Muscle layer of duodenum (tissue), 2 donors: ENCODE results near the gene XCL1.
"Not testable (repeated sequence)": the region's sequence is repeated elsewhere in the genome, so short reads cannot be mapped to it uniquely, and the experiment has no call there.

ENCODE experiments used
- H3K27ac ChIP-seq: one replicate; pipeline ENCODE4 v1.7.0; 2013; ENCODE audit warnings: mild to moderate bottlenecking, low read length
- H3K27me3 ChIP-seq: one replicate; pipeline ENCODE4 v1.7.0; 2013; ENCODE audit warnings: low read depth, mild to moderate bottlenecking, control low read depth, low read length
- H3K36me3 ChIP-seq, 2 donors: one replicate each; pipeline ENCODE4 v1.7.0; 2013; ENCODE audit warnings: low read length in 2 of 2, control low read depth in 1 of 2, mild to moderate bottlenecking in 1 of 2; ENCODE audit not compliant: insufficient read depth in 2 of 2, control insufficient read depth in 1 of 2
- H3K4me1 ChIP-seq, 2 donors: one replicate each; pipeline ENCODE4 v1.7.0; 2013; ENCODE audit warnings: low read length in 2 of 2, mild to moderate bottlenecking in 2 of 2, control low read depth in 1 of 2, moderate library complexity in 1 of 2; ENCODE audit not compliant: insufficient read depth in 2 of 2, control insufficient read depth in 1 of 2
- H3K4me3 ChIP-seq, 2 donors: one replicate each; pipeline ENCODE4 v1.7.0; 2013; ENCODE audit warnings: low read length in 2 of 2, low read depth in 1 of 2, mild to moderate bottlenecking in 1 of 2
- H3K9me3 ChIP-seq, 2 donors: one replicate each; pipeline ENCODE4 v1.7.0; 2013; ENCODE audit warnings: low read length in 2 of 2, control low read depth in 1 of 2, mild to moderate bottlenecking in 1 of 2; ENCODE audit not compliant: control insufficient read depth in 1 of 2
- donor health status: healthy.

Gene XCL1

GRCh38 chr1:168570652-168571051 lies 5.8 kb upstream of the XCL1 start:
- Histone ChIP-seq H3K4me1 (no peaks in the 10 kb centered on the region), H3K36me3 (no peaks in the 10 kb centered on the region), H3K4me3 (no peak overlapping the region), H3K27me3 (no peaks in the 10 kb centered on the region), H3K27ac (no peak overlapping the region), H3K9me3 (no peaks in the 10 kb centered on the region)

DNA sequence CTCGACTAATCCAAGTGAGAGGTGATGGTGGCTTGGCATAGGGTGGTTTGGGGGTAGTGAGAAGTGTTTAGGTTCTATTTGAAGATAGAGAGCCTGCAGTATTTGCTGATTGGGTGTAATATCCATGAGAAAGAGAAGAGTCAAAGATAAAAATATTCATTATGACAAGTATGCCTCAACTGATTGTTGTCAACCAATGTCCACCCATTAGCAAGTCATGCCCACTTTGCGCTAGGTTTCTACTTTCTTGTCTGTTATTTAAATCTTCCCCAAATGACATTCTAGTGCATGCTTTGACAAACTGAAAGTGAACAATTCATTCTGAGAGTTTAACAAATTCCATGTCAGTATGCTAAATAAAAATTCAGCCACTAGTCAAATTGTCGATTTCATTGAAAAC lies 3.8 kb upstream of the XCL1 start:
- Histone ChIP-seq H3K4me3 (no peak overlapping the region), H3K36me3 (no peaks in the 10 kb centered on the region), H3K27me3 (no peaks in the 10 kb centered on the region), H3K9me3 (no peaks in the 10 kb centered on the region), H3K4me1 (no peaks in the 10 kb centered on the region), H3K27ac (no peak overlapping the region)

- H3K27ac ChIP-seq, H3K4me3 ChIP-seq, H3K27me3 ChIP-seq, H3K36me3 ChIP-seq, H3K4me1 ChIP-seq, H3K9me3 ChIP-seq: not testable (repeated sequence)
Measured at GRCh38 chr1:168574234-168574633, 2.2 kb upstream of the XCL1 start.

- H3K36me3 ChIP-seq, H3K27ac ChIP-seq, H3K9me3 ChIP-seq, H3K27me3 ChIP-seq, H3K4me1 ChIP-seq, H3K4me3 ChIP-seq: not testable (repeated sequence)
Measured at GRCh38 chr1:168578531-168579185, 2.3 kb downstream of the XCL1 start.

DNA sequence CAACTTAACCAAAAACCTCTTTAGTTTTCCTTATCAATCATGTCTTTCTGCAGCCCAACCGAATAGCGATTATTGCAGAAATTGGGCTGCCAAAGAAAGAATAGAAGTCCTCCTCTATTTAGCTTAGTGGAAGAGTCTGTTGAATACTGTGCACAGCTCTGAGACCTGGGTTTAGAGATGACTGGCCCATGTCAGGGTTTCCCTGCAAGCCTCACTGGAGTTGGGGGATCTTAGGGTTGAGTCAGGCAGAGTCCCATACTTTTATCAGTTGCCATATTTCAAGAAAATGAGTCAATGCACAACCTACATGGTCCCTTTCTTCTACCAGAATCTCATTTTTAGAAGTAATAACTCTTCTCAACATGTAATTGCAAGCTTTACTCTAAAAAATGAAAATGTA lies 3.9 kb downstream of the XCL1 start:
- H3K27ac ChIP-seq, H3K9me3 ChIP-seq, H3K4me1 ChIP-seq, H3K36me3 ChIP-seq, H3K27me3 ChIP-seq, H3K4me3 ChIP-seq: not testable (repeated sequence)

DNA sequence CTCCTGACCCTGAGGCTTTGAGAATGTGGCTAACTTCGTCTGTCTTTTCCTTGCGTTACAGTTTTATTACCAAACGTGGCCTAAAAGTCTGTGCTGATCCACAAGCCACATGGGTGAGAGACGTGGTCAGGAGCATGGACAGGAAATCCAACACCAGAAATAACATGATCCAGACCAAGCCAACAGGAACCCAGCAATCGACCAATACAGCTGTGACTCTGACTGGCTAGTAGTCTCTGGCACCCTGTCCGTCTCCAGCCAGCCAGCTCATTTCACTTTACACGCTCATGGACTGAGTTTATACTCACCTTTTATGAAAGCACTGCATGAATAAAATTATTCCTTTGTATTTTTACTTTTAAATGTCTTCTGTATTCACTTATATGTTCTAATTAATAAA lies 4.6 kb downstream of the XCL1 start:
- not testable (repeated sequence) for H3K4me1 ChIP-seq, H3K36me3 ChIP-seq, H3K27me3 ChIP-seq, H3K9me3 ChIP-seq, H3K27ac ChIP-seq, H3K4me3 ChIP-seq

DNA sequence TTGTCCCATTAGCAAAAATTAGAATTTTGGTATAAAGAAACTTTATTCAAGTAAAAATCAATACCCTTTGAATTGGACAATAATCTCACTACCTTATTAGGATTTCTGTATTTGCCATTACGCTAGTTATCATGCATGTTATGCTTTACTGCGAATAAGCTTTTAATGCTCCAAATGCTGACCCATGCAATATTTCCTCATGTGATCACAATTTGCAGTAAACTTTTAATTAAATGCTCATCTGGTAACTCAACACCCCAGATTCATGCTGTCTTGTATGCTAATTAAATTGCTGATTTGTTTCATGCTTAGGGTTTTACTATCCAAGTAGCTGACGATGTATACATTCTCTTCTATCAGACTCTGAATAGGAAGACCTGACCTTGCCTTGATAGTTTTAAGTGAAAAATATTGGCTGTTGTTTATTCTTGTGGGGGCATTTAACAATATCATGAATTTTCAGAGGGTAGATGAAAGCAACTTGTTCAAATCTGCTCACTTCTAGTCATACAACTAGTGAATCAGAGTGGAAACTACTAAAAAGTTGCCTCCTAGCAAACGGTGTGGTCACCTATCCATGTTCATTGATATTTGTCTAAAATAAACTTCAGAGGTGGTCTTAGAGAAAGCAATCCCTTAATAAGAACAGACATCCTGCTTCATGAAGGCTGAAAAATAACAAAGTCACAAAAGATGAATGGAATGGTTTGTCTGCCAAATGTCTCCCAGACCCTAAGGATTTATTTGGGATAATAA lies 5.6 kb downstream of the XCL1 start:
- no peak overlapping the region for H3K27ac ChIP-seq
- H3K9me3 ChIP-seq = no peaks in the 10 kb centered on the region
- peaks cover 0 to 9% of the 10 kb centered on the region in 2 donors for H3K4me1 ChIP-seq
- H3K27me3 ChIP-seq = no peaks in the 10 kb centered on the region
- H3K4me3 ChIP-seq = no peak overlapping the region
- H3K36me3 ChIP-seq = no peaks in the 10 kb centered on the region

DNA sequence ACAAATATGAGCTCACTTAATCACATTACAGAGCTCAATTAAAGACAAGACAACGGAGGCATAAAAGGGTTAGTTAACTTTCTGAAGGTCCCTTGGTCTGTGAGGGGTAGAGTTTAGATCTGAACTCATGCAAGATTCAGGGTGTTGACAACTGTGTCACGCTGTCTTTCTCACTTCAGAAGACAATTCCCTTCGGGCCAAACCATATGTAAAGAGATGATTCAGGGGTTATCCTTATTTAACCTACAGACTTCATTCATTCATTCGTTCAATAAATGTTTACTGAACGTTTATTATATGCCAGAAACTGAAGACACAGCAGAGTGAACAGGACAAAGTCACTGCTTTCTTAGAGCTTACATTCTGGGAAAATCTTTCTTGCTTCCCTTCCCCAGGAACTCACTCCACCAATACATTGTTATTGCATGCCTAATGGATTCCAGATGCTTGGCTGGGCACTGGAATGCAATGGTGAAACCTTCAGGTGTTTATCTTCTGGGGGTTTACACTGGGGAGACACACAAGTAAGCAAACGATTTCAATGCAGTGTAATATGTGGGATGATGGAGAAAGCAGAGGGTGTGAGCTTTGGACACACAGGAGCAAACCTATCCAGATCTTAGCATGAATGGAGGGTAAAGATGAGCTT lies 6.4 kb downstream of the XCL1 start:
- H3K9me3 ChIP-seq = no peaks in the 10 kb centered on the region
- no peaks in the 10 kb centered on the region for H3K27me3 ChIP-seq
- H3K4me1 ChIP-seq = peaks cover 0 to 9% of the 10 kb centered on the region in 2 donors
- H3K4me3 ChIP-seq = no peak overlapping the region
- no peak overlapping the region for H3K27ac ChIP-seq
- no peaks in the 10 kb centered on the region for H3K36me3 ChIP-seq

DNA sequence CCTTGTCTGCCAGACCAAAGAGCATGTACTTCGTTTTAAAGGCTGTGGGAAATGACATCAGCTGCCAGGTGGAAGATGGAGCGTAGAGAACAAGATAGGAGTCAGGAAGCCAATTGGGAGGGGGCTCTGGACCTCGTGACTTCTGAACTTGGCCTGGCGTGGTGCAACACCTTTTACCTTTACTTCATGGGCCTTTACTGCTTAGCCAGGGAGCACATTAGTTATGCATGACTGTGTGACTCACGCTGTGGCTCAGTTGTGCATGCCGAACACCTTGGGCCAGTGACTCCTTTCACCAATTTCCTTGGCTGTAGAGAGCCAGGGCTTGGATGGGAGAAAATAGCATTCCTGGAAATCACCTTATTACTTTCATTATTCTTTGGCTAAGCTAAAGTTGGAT lies 7.2 kb downstream of the XCL1 start:
- no peaks in the 10 kb centered on the region for H3K9me3 ChIP-seq
- peaks cover 0 to 9% of the 10 kb centered on the region in 2 donors for H3K4me1 ChIP-seq
- no peaks in the 10 kb centered on the region for H3K27me3 ChIP-seq
- H3K36me3 ChIP-seq = no peaks in the 10 kb centered on the region
- no peak overlapping the region for H3K4me3 ChIP-seq
- no peak overlapping the region for H3K27ac ChIP-seq

GRCh38 chr1:168585191-168585590 lies 8.8 kb downstream of the XCL1 start:
- peaks cover 0 to 9% of the 10 kb centered on the region in 2 donors for H3K4me1 ChIP-seq
- H3K9me3 ChIP-seq = no peaks in the 10 kb centered on the region
- no peak overlapping the region for H3K4me3 ChIP-seq
- no peaks in the 10 kb centered on the region for H3K36me3 ChIP-seq
- no peaks in the 10 kb centered on the region for H3K27me3 ChIP-seq
- H3K27ac ChIP-seq = no peak overlapping the region

DNA sequence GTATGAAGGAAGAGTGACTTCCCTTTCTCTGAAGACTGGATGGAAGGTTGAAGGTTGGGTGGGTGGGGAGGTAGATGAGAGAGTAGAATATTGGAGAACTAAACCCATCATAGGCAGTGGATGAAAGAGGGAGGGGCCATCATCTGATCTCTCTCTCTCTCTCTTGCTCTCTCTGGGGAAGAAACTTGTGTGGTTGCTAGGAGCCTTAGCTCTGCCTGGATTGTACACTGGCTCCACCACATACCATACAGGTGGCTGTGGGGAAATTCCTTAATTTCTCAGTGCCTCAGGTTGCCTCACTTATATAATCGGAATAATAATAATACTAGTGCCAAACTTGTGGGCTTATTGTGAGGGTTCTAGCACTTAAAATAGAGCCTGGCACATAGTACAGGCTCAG lies 9.5 kb downstream of the XCL1 start:
- no peaks in the 10 kb centered on the region for H3K9me3 ChIP-seq
- H3K27ac ChIP-seq = no peak overlapping the region
- peaks cover 0 to 9% of the 10 kb centered on the region in 2 donors for H3K4me1 ChIP-seq
- no peaks in the 10 kb centered on the region for H3K27me3 ChIP-seq
- H3K36me3 ChIP-seq = no peaks in the 10 kb centered on the region
- no peak overlapping the region for H3K4me3 ChIP-seq
